Glomerular visceral epithelial cell (primary cell): ENCODE results near the gene FGF19.
A peak's percentile ranks its signal among the peaks of the same experiment; 100 is the strongest.

Experiments
- DNase-seq: peaks from one replicate; pipeline ENCODE4 v3.0.0-alpha.2; 2016; ENCODE audit errors: extremely low spot score

The FGF19 gene

GRCh38 chr11:69718147-69718546, 14.3 kb upstream of the FGF19 start:
- DNase-seq, result no peak

- DNase-seq, result no peak
These were observed 13.3 kb upstream of the FGF19 start for GRCh38 chr11:69716891-69717747.

GRCh38 chr11:69716099-69716498, 12.3 kb upstream of the FGF19 start:
- DNase-seq, result no peak

GRCh38 chr11:69715446-69715845, 11.6 kb upstream of the FGF19 start:
- no peak for DNase-seq

GRCh38 chr11:69711822-69712801, 8.3 kb upstream of the FGF19 start:
- no peak for DNase-seq

GRCh38 chr11:69708736-69709401, 5.0 kb upstream of the FGF19 start:
- no peak for DNase-seq

GRCh38 chr11:69707176-69707575, 3.4 kb upstream of the FGF19 start:
- no peak for DNase-seq

- no peak for DNase-seq
These were observed 2.3 kb upstream of the FGF19 start for GRCh38 chr11:69705901-69706787.

GRCh38 chr11:69705351-69705811, 1.6 kb upstream of the FGF19 start:
- no peak for DNase-seq

- DNase-seq, result no peak
These were observed 859 bp upstream of the FGF19 start for GRCh38 chr11:69704508-69705253.

GRCh38 chr11:69703453-69703767, 412 bp downstream of the FGF19 start:
- no peak for DNase-seq

GRCh38 chr11:69702769-69703452, 911 bp downstream of the FGF19 start:
- no peak for DNase-seq

GRCh38 chr11:69702239-69702691, 1.6 kb downstream of the FGF19 start:
- DNase-seq, result no peak

- peak; percentile 48 for DNase-seq
These were observed 3.3 kb downstream of the FGF19 start for GRCh38 chr11:69700278-69701140.

- DNase-seq, result no peak
These were observed 4.6 kb downstream of the FGF19 start for GRCh38 chr11:69699213-69699612.

- DNase-seq, result no peak
These were observed 5.5 kb downstream of the FGF19 start for GRCh38 chr11:69698362-69698761.

- no peak for DNase-seq
These were observed 6.0 kb downstream of the FGF19 start for GRCh38 chr11:69697861-69698260.

- DNase-seq, result no peak
These were observed 6.4 kb downstream of the FGF19 start for GRCh38 chr11:69697469-69697843.
